ENCODE data around the gene TRPM2.

Gene TRPM2

GRCh38 chr21:44326716-44327602 lies 26.5 kb upstream of the TRPM2 start:
- TF ChIP-seq CTCF (IDR thresholded peaks at IDR 0.05; ENCODE audit: insufficient read depth, missing control alignments) = no peak
- DNase-seq (ENCODE audit: insufficient read length, low spot score) (no peak), FAIRE-seq (no peak)

GRCh38 chr21:44327603-44327974 lies 25.8 kb upstream of the TRPM2 start:
- FAIRE-seq = no peak
- DNase-seq (ENCODE audit: insufficient read length, low spot score) = no peak
- no peak for TF ChIP-seq CTCF (IDR thresholded peaks at IDR 0.05; ENCODE audit: insufficient read depth, missing control alignments)

- FAIRE-seq (no peak), DNase-seq (ENCODE audit: insufficient read length, low spot score) (no peak)
- TF ChIP-seq CTCF (IDR thresholded peaks at IDR 0.05; ENCODE audit: insufficient read depth, missing control alignments) = no peak
Observed at GRCh38 chr21:44328242-44328895, 25.1 kb upstream of the TRPM2 start.

- FAIRE-seq (no peak), DNase-seq (ENCODE audit: insufficient read length, low spot score) (no peak)
- TF ChIP-seq CTCF (IDR thresholded peaks at IDR 0.05; ENCODE audit: insufficient read depth, missing control alignments) = no peak
Observed at GRCh38 chr21:44329086-44329889, 24.1 kb upstream of the TRPM2 start.

GRCh38 chr21:44329971-44330681 lies 23.3 kb upstream of the TRPM2 start:
- no peak for DNase-seq (ENCODE audit: insufficient read length, low spot score)
- TF ChIP-seq CTCF (IDR thresholded peaks at IDR 0.05; ENCODE audit: insufficient read depth, missing control alignments) = no peak
- no peak for FAIRE-seq

- FAIRE-seq (no peak), DNase-seq (ENCODE audit: insufficient read length, low spot score) (no peak)
- TF ChIP-seq CTCF (IDR thresholded peaks at IDR 0.05; ENCODE audit: insufficient read depth, missing control alignments) = no peak
Observed at GRCh38 chr21:44330698-44331097, 22.7 kb upstream of the TRPM2 start.
